GM19328 (cell line): ENCODE measurements around the gene KHDRBS1.
"Not testable (repeated sequence)": the region's sequence is repeated elsewhere in the genome, so short reads cannot be mapped to it uniquely, and the experiment has no call there.

ENCODE experiments used
- ATAC-seq: cut with Tn5 transposase; IDR thresholded peaks from one replicate; pipeline ENCODE4 v1.9.1; 2021; ENCODE audit warnings: mild to moderate bottlenecking, moderate library complexity; ENCODE audit not compliant: unreplicated experiment

Gene KHDRBS1

GRCh38 chr1:32012709-32013385, 821 bp upstream of the KHDRBS1 start:
- ATAC-seq = no peak

GRCh38 chr1:32014199-32014947, 705 bp downstream of the KHDRBS1 start:
- ATAC-seq = peak; percentile 7

GRCh38 chr1:32014948-32015273, 1.2 kb downstream of the KHDRBS1 start:
- ATAC-seq = no peak

- ATAC-seq = no peak
Measured at GRCh38 chr1:32020339-32020738, 6.7 kb downstream of the KHDRBS1 start.

- not testable (repeated sequence) for ATAC-seq
Measured at GRCh38 chr1:32021574-32022018, 7.9 kb downstream of the KHDRBS1 start.

- no peak for ATAC-seq
Measured at GRCh38 chr1:32023351-32023750, 9.7 kb downstream of the KHDRBS1 start.

GRCh38 chr1:32025515-32025914, 11.8 kb downstream of the KHDRBS1 start:
- ATAC-seq = no peak

GRCh38 chr1:32028746-32029145, 15.1 kb downstream of the KHDRBS1 start:
- no peak for ATAC-seq

GRCh38 chr1:32031578-32032274, 18.1 kb downstream of the KHDRBS1 start:
- ATAC-seq = no peak

- ATAC-seq = no peak
Measured at GRCh38 chr1:32032275-32032615, 18.6 kb downstream of the KHDRBS1 start.

GRCh38 chr1:32035119-32035518, 21.5 kb downstream of the KHDRBS1 start:
- ATAC-seq = no peak

GRCh38 chr1:32040711-32041110, 27.0 kb downstream of the KHDRBS1 start:
- ATAC-seq = no peak

- no peak for ATAC-seq
Measured at GRCh38 chr1:32042330-32042729, 28.7 kb downstream of the KHDRBS1 start.

GRCh38 chr1:32044234-32044633, 30.6 kb downstream of the KHDRBS1 start:
- ATAC-seq = no peak

GRCh38 chr1:32045772-32046171, 32.1 kb downstream of the KHDRBS1 start:
- ATAC-seq = no peak

GRCh38 chr1:32047701-32048100, 34.0 kb downstream of the KHDRBS1 start:
- ATAC-seq = no peak

- no peak for ATAC-seq
Measured at GRCh38 chr1:32048440-32048839, 34.8 kb downstream of the KHDRBS1 start.

GRCh38 chr1:32051706-32052105, 38.0 kb downstream of the KHDRBS1 start:
- no peak for ATAC-seq

GRCh38 chr1:32052887-32053286, 39.2 kb downstream of the KHDRBS1 start:
- no peak for ATAC-seq

GRCh38 chr1:32055416-32055815, 41.7 kb downstream of the KHDRBS1 start:
- no peak for ATAC-seq

- ATAC-seq = no peak
Measured at GRCh38 chr1:32056598-32056997, 42.9 kb downstream of the KHDRBS1 start.

- no peak for ATAC-seq
Measured at GRCh38 chr1:32060914-32061313, 47.2 kb downstream of the KHDRBS1 start.
